ENCODE results near the gene ERVMER34-1. TPM values are rescaled to one million over a fixed set of nuclear protein-coding genes. Genes with fewer than 3 reads are reported as not detected.

Gene ERVMER34-1
- total RNA-seq, 1 experiment from 2014 or later = not detected

GRCh38 chr4:52721968-52722815 lies 29.0 kb downstream of the ERVMER34-1 start:
- peak; percentile 76 for DNase-seq (ENCODE audit: low spot score)

DNA sequence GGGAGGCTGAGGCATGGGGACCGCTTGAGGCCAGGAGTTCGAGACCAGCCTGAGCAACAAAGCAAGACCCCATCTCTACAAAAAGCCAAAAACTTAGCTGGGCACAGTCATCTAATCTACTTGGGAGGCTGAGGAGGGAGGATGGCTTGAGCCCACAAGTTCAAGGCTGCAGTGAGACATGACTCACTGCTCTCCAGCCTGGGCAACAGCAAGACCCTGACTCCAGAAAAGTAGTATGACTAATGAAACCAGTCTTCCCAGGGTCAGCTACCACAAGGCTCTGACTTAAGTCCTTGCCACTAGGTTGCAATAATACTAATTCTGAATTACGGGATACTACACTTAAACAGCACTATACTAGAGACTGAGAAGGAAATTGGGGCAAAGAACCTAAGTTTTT lies 33.1 kb downstream of the ERVMER34-1 start:
- DNase-seq (ENCODE audit: low spot score) = peak; percentile 44

- no peak for DNase-seq (ENCODE audit: low spot score)
Measured at GRCh38 chr4:52716364-52717151, 34.7 kb downstream of the ERVMER34-1 start.

DNA sequence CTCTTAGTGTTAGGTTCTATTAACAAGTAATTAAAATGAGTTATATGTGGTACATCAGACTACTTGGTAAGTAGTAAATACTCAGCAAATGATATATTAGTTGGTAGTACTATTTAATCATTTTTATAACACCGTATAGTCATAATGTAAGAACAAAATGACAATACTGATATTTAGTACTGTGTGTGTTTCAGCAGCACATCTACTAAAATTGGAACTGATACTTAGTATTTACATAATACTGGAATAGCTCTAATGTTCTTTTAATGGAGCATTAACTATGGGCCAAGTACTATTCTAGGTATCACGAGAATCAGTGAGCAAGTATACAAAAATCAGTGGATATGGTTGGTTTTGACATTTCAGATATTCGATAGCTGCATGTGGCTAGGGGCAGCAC lies 35.3 kb downstream of the ERVMER34-1 start:
- DNase-seq (ENCODE audit: low spot score) = no peak

- no peak for DNase-seq (ENCODE audit: low spot score)
Measured at GRCh38 chr4:52715255-52715897, 35.8 kb downstream of the ERVMER34-1 start.

GRCh38 chr4:52714597-52715254 lies 36.5 kb downstream of the ERVMER34-1 start:
- no peak for DNase-seq (ENCODE audit: low spot score)

DNA sequence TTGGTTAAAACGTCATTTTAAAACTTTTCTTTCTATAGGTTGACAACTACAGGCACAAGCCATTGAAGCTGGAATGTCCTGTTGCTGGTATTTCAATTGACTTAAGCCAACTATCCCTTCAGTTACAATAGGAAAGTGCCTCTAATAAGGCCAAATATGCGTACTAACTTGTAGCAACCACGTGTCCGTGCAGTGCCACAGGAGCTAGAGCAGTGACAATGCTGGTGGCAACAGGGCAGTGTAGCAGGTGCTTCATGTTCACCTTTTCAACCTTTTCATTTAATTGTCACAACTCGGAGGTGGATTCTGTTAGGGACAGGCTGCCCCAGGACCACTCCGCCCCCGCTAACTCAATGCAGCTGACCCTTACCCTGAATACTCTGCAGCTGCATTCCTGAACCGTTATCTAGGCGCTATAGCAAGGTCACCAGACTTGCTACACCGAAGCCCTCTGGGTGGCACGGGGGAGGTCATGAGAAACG lies 37.7 kb downstream of the ERVMER34-1 start:
- no peak for DNase-seq (ENCODE audit: low spot score)

DNA sequence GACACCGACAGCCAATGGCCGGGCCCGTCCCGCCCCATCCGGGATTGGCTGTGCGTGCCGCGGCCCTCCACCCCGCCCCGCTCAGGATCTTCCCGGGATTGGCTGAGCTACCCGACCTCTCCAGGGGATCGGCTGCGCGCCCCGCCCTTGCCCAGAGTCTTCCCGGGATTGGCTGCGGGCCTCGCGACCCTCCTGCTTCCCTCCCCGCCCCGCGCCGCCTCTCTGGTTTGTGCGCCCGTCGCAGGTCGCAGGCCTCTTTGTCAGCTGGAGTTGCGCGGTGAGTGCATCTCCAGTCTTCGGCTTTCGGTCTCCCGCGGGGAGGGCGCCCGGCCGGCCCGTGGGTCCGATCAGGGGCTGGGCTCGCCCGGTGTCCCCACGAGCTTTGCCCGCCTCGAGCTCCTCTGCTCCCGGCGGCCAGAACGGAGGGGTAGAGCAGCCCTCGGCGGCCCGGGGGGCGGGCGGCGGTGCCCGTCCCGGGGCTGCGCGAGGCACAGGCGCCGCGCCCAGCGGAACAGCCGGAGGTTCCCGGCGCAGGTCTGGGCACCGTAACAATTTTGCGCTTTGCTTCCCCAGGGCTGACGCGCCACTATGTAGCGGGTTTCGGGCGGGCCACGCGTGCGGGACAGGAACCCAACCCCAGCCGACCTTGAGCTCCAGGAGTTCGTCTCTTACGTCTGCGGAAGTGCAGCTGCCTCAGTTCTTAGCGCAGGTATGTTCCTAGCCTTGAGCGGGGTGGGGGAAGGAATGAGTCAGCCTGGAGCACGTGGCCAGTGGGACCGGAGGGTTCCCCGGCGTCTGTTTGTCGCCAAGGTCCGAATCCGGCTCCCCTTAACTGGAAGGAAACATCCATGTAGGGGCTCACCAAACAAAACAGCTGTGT lies 38.7 kb downstream of the ERVMER34-1 start:
- DNase-seq (ENCODE audit: low spot score) = peak; percentile 95

DNA sequence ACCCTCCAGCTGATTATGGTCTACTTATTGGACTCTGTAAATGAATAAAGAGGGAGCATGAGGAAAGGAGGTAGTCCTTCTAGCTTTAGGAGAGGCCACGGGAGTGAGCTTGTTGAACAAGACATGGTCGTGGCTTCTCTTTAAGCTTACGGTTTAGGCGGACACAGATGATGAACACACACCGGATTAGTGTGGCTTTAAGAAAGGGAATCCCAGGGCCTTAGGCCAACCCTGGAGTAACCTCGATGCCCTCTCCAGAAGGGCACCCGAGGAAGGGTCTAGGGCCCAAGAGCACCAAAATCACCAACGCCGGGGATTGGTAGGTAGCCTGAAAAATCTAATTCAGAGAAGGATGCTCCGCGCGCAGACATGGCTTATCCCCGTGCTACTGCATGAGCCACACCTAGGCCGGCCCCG lies 39.4 kb downstream of the ERVMER34-1 start:
- no peak for DNase-seq (ENCODE audit: low spot score)

GRCh38 chr4:52711272-52711671 lies 40.0 kb downstream of the ERVMER34-1 start:
- no peak for DNase-seq (ENCODE audit: low spot score)

- no peak for DNase-seq (ENCODE audit: low spot score)
Measured at GRCh38 chr4:52709155-52709554, 42.1 kb downstream of the ERVMER34-1 start.

DNA sequence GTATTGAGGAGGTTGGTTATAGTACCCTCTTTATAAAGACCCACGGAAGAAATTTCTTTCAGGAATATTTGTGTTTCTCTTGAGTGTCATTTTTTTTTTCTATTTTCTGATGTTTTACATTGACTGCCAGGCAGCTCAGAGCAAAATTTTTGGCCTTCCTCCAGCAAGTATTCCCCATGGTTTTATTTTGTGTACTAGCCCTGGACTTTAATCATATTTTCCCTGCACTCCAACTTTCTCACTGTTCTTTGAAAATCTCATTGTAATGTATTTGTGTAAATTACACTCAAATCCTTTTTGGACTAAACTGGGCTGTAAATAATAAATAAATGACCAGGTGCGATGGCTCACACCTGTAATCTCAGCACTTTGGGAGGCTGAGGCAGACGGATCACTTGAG lies 46.6 kb downstream of the ERVMER34-1 start:
- DNase-seq (ENCODE audit: low spot score) = no peak

DNA sequence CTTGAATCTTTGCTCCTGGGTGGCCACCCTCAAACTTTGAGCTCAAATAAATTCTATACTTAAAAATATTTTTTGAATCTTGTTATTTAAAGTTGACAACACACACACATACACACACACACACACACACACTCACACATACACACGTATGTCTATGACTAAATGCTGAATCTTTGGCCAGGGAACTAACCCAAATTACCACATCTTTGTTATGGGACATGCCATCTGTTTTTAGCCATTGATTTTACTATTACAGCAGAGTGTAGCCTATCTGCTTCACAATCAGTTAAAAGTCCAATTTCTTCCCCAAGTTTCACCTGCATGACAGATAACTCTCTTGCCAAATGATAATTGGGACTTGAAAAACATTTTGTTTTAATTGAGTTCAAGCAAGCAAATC lies 47.1 kb downstream of the ERVMER34-1 start:
- no peak for DNase-seq (ENCODE audit: low spot score)

DNA sequence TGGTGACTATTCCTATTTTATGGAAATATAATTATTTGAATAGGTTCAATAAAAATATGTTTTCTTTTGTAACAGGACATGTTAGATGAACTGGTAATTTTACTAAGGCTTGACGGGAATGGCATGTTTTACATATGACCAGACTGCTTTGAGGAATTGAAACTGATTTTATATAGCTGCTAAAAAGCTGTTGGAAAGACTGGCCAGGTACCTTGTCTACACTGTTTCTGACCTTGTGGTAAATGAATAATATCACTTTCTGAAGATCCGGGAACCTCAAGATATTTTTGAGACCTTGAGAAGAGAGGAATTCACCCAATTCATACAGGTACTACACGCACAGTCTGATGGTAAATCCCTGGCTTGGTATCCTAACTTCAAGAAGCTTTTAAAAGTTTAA lies 50.0 kb downstream of the ERVMER34-1 start:
- no peak for DNase-seq (ENCODE audit: low spot score)

- DNase-seq (ENCODE audit: low spot score) = no peak
Measured at GRCh38 chr4:52694936-52695335, 56.3 kb downstream of the ERVMER34-1 start.

- no peak for DNase-seq (ENCODE audit: low spot score)
Measured at GRCh38 chr4:52693492-52693891, 57.7 kb downstream of the ERVMER34-1 start.

All from H4 (cell line).